ENCODE results near the gene RUSF1.

The RUSF1 gene

DNA sequence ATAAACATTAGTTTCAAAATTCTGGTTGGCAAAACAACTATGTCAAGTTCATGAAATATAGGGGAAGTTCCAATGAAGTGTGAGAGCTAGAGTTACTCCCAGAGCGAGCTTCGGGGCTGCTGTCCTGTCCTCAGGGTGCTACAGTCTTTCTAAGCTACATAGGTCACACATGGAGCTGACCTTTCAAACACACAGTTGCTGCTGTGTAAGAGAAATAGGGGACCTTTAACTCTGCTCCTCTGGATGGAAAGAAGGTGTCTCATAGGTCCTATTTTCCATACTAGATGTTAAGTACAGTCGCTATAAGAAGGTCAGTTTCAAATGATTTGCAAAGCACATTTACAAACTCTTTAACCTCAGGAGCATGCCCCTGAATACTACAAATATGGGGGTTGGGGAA, 13.2 kb upstream of the RUSF1 start:
- H3K27me3 ChIP-seq (ENCODE audit: insufficient read depth, low read depth): 0 out of 2 replicates have a peak, but pooled peaks cover 2% of the 10 kb centered on the region
- H4K20me1 ChIP-seq (ENCODE audit: insufficient read depth): no peaks in the 10 kb centered on the region
- H3K79me2 ChIP-seq (ENCODE audit: insufficient read depth, low read depth): no peaks in the 10 kb centered on the region
- H3K4me1 ChIP-seq (ENCODE audit: low read depth, poor library complexity, severe bottlenecking): no peaks in the 10 kb centered on the region
- no peak overlapping the region for H3K9ac ChIP-seq
- no peak overlapping the region for H2AFZ ChIP-seq (ENCODE audit: low read depth)
- no peak for TF ChIP-seq CTCF (conservative IDR thresholded peaks at IDR 0.05; ENCODE audit: low read depth, low read length)
- no peaks in the 10 kb centered on the region for H3K36me3 ChIP-seq (ENCODE audit: insufficient read depth)
- no peak overlapping the region for H3K27ac ChIP-seq
- H3K4me3 ChIP-seq (IDR thresholded peaks at IDR 0.05; ENCODE audit: insufficient read depth, low read depth, low read length): no peak overlapping the region
- H3K4me2 ChIP-seq: no peak overlapping the region

GRCh38 chr16:31519759-31520431, 11.7 kb upstream of the RUSF1 start:
- H3K27ac ChIP-seq: no peak overlapping the region
- H3K36me3 ChIP-seq (ENCODE audit: insufficient read depth): no peaks in the 10 kb centered on the region

DNA sequence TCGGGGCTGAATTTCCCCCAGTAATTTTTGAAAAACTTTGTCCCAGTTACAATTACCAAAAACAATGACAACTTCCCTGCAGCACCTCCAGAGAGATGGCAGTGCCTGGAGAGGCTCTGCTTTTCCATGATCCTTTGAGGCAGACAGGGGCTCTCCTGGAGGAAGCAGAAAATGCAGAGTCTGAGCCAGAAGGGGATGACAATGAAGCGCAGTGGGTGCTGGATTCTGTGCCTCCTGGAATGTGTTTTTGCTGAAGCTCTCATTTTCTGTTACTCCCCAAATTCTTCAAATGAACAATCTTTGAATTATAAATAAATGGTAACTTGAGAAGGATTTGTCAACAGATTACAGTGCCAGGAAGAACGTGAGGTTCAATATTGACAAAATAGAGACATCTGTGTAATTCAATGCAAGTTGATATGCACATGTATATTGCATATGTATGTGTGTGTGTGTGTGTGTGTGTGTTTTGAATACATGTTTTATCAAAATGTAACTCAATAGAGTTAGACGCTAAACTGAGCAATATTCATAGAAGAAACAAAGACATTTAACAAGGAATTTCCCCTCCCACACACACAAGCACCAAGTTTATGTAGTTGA, 9.7 kb upstream of the RUSF1 start:
- Histone ChIP-seq H3K27ac (no peak overlapping the region), H2AFZ (ENCODE audit: low read depth) (no peak overlapping the region), H3K79me2 (ENCODE audit: insufficient read depth, low read depth) (no peaks in the 10 kb centered on the region), H3K4me3 (IDR thresholded peaks at IDR 0.05; ENCODE audit: insufficient read depth, low read depth, low read length) (no peak overlapping the region), H3K9ac (no peak overlapping the region), H4K20me1 (ENCODE audit: insufficient read depth) (no peaks in the 10 kb centered on the region), H3K36me3 (ENCODE audit: insufficient read depth) (no peaks in the 10 kb centered on the region), H3K4me2 (no peak overlapping the region), H3K27me3 (ENCODE audit: insufficient read depth, low read depth) (0 out of 2 replicates have a peak, but pooled peaks cover 3% of the 10 kb centered on the region), H3K4me1 (ENCODE audit: low read depth, poor library complexity, severe bottlenecking) (no peaks in the 10 kb centered on the region)
- no peak for TF ChIP-seq CTCF (conservative IDR thresholded peaks at IDR 0.05; ENCODE audit: low read depth, low read length)

More at GRCh38 chr16:31519759-31520431, 11.7 kb upstream of the RUSF1 start:
- Histone ChIP-seq H4K20me1 (ENCODE audit: insufficient read depth) (no peaks in the 10 kb centered on the region), H3K79me2 (ENCODE audit: insufficient read depth, low read depth) (no peaks in the 10 kb centered on the region), H3K9ac (no peak overlapping the region), H2AFZ (ENCODE audit: low read depth) (no peak overlapping the region), H3K4me2 (no peak overlapping the region), H3K4me1 (ENCODE audit: low read depth, poor library complexity, severe bottlenecking) (no peaks in the 10 kb centered on the region), H3K27me3 (ENCODE audit: insufficient read depth, low read depth) (0 out of 2 replicates have a peak, but pooled peaks cover 3% of the 10 kb centered on the region), H3K4me3 (IDR thresholded peaks at IDR 0.05; ENCODE audit: insufficient read depth, low read depth, low read length) (no peak overlapping the region)
- no peak for TF ChIP-seq CTCF (conservative IDR thresholded peaks at IDR 0.05; ENCODE audit: low read depth, low read length)

- Histone ChIP-seq H3K27me3 (ENCODE audit: insufficient read depth, low read depth) (0 out of 2 replicates have a peak, but pooled peaks cover 3% of the 10 kb centered on the region), H2AFZ (ENCODE audit: low read depth) (no peak overlapping the region), H3K27ac (no peak overlapping the region), H3K4me2 (no peak overlapping the region), H3K9ac (no peak overlapping the region), H3K36me3 (ENCODE audit: insufficient read depth) (no peaks in the 10 kb centered on the region), H4K20me1 (ENCODE audit: insufficient read depth) (no peaks in the 10 kb centered on the region), H3K4me1 (ENCODE audit: low read depth, poor library complexity, severe bottlenecking) (peaks cover 10% of the 10 kb centered on the region), H3K4me3 (IDR thresholded peaks at IDR 0.05; ENCODE audit: insufficient read depth, low read depth, low read length) (no peak overlapping the region), H3K79me2 (ENCODE audit: insufficient read depth, low read depth) (peaks cover 5% of the 10 kb centered on the region; the same call in 1 of the 2 replicates)
- no peak for TF ChIP-seq CTCF (conservative IDR thresholded peaks at IDR 0.05; ENCODE audit: low read depth, low read length)
Measured at GRCh38 chr16:31513884-31514283, 5.7 kb upstream of the RUSF1 start.
